GDM1 (cell line): ENCODE results near the gene NAA10.
"Not testable (repeated sequence)": the region's sequence is repeated elsewhere in the genome, so short reads cannot be mapped to it uniquely, and the experiment has no call there.

Source experiments
- DNase-seq: peaks from one replicate; lab custom pipeline; 2025; lab: John Stamatoyannopoulos, UW

Gene NAA10

GRCh38 chrX:153934762-153935325 lies at the start of gene NAA10:
NAA10 (minus strand) TSS chrX:153935037; CDS start chrX:153934904, 133 bp downstream.
- peak; percentile 72 for DNase-seq

- no peak for DNase-seq
Measured at GRCh38 chrX:153983321-153983801, 48.5 kb upstream of the NAA10 start.

GRCh38 chrX:153981771-153982533 lies 47.1 kb upstream of the NAA10 start:
- DNase-seq, result peak; percentile 74

- no peak for DNase-seq
Measured at GRCh38 chrX:153981231-153981630, 46.4 kb upstream of the NAA10 start.

GRCh38 chrX:153980394-153980793 lies 45.6 kb upstream of the NAA10 start:
- DNase-seq, result not testable (repeated sequence)

GRCh38 chrX:153974726-153975286 lies 40.0 kb upstream of the NAA10 start:
- DNase-seq, result no peak

GRCh38 chrX:153974003-153974725 lies 39.3 kb upstream of the NAA10 start:
- no peak for DNase-seq

- DNase-seq, result no peak
Measured at GRCh38 chrX:153973127-153974002, 38.5 kb upstream of the NAA10 start.

GRCh38 chrX:153972368-153973126 lies 37.7 kb upstream of the NAA10 start, which contains the start of gene TMEM187:
TMEM187 (plus strand) TSS chrX:153972754; CDS start chrX:153982063, 9,309 bp downstream.
- DNase-seq, result peak; percentile 86

GRCh38 chrX:153971450-153972367 lies 36.9 kb upstream of the NAA10 start, which contains the start of gene HCFC1:
HCFC1 (minus strand) TSS chrX:153971818; CDS start chrX:153970840, 978 bp downstream.
- peak; percentile 92 for DNase-seq

- DNase-seq, result peak; percentile 68
Measured at GRCh38 chrX:153971124-153971449, 36.2 kb upstream of the NAA10 start.

GRCh38 chrX:153970357-153971123 lies 35.7 kb upstream of the NAA10 start:
- no peak for DNase-seq

- no peak for DNase-seq
Measured at GRCh38 chrX:153969904-153970356, 35.1 kb upstream of the NAA10 start.

- no peak for DNase-seq
Measured at GRCh38 chrX:153969125-153969903, 34.5 kb upstream of the NAA10 start.

GRCh38 chrX:153968754-153969124 lies 33.9 kb upstream of the NAA10 start:
- DNase-seq, result no peak

- no peak for DNase-seq
Measured at GRCh38 chrX:153968255-153968654, 33.4 kb upstream of the NAA10 start.

GRCh38 chrX:153967536-153968224 lies 32.8 kb upstream of the NAA10 start:
- DNase-seq, result no peak
